NCI-H2081 (cell line): Measurements from ENCODE around the gene SLC39A1.
"Not testable (repeated sequence)": the region's sequence is repeated elsewhere in the genome, so short reads cannot be mapped to it uniquely, and the experiment has no call there.

ENCODE experiments used
- DNase-seq, 2 experiments: peaks; one replicate each; lab custom pipeline; 2025; lab: John Stamatoyannopoulos, UW

Gene SLC39A1

DNA sequence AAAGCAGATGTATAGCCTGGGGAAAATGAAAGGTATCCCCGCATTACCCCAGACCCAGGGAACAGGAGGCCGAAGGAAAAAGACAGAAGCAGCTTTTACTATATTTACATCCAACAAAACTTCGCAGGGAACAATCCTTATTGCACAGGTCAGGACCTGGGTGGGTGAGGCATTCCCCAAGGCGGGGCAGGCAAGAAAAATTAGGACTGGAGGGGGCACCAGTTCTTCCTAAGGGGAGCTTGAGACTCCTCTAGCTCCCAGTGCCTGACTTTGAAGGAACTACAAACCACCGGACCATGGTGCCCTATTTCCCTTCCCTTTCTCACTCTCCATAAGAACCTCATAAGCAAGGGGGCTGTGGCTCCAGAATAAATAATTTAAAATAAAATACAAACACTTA lies 33.9 kb downstream of the SLC39A1 start:
- no peak for DNase-seq

GRCh38 chr1:153928791-153929341 lies 34.5 kb downstream of the SLC39A1 start:
- DNase-seq: peak; percentile 72 to 83

GRCh38 chr1:153928245-153928644 lies 35.1 kb downstream of the SLC39A1 start:
- no peak for DNase-seq

DNA sequence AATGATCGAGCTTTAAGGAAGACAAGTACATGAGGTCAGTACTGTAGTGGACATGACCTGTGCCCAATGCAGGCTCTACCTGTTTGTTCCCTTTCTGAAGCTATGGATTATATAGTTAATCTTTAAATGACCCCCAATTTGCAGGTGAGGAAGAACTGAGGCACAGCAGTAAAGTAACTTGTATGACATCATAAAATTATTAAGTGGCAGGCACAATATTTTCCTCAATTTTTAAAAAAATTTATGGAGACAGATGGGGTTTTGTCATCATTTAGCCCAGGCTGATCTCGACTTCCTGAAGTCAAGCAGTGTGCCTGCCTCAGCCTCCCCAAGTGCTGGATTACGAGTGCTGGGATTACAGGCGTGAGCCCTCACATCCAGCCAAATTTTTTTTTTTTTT lies 36.9 kb downstream of the SLC39A1 start:
- no peak for DNase-seq

GRCh38 chr1:153922972-153923925 lies 40.1 kb downstream of the SLC39A1 start, which contains the start of gene GATAD2B:
Gene GATAD2B, minus strand, starts transcription at chr1:153922972. Its CDS starts 94,625 bp downstream, at chr1:153828347.
- DNase-seq: peak; percentile 100

DNA sequence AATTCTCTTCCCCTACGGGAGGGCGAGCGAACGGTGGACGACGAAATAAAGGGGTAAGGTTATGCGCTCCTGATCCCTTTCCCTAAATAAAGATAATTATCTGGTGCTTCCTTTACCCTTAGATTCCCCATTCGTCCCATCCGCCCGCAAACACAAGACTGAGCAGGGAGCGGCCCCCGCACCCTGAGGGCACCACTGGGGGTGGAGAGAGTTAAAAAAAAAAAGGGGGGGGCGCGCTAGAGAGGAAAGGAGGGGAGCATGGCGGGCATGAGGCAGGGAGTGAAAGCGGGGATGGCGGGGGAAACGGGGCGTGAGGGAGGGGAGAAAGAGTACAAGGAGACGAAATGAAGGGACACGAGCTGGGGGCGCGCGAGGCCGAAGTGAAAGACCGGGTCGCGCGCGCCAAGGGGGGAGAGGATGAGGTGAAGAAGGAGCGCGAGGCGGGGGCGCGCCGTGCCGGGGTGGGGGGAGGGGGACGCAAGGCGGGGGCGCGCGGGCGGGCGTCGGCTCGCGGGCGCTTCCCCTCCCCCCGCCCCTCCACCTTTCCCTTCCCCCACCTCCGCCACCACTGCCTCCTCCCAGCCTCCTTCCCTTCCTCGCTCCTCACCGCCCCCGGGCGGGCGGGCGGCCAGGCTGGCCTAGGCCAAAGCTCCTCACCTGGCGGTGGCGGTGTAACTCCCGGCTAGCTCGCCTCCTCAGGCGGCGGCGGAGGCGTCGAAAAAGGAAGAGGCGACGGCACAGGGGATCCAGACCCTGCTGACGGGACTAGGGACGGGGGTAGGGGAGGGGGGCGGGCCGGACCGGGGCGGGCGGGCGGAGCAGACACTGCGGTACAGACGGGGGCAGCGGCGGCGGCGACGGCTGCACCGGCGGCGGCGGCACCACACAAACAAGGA lies 41.0 kb downstream of the SLC39A1 start:
- peak; percentile 84 for DNase-seq

- peak in 1 of 2 experiments; percentile 62 for DNase-seq
Measured at GRCh38 chr1:153921803-153922075, 41.6 kb downstream of the SLC39A1 start.

DNA sequence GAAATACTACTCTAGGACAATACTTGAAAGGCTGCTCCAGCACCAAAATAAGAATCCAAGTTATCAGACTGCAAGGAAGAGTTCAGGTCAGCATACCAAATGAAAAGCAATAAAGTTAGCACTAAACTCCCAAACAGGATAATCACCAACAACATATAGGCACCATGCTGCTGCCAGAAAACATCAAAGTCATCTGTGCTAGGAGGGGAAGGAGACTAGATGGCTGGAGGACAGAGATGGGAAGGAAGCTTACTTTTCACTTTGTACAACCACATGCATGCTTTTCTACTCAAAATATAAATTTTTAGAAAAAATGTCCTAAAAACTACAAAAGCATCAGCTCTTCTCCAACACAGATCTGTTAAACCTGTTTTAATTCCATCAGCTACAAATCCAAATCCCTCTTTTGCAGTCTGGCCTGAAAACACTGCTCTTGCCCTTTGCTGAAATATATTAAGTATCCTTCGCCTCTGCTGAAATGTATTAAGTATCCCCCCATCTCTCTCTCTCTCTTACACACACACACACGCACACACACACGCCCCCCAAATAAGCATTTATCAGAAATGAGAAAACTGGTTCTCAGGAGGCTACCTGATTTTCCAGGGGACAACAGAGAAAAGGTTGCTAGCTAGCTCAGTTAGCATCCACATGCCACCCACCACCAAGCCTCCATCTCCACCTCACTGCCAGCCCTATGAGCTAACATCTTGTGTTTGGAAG lies 42.1 kb downstream of the SLC39A1 start:
- DNase-seq: no peak

GRCh38 chr1:153919876-153920852 lies 43.2 kb downstream of the SLC39A1 start:
- DNase-seq: peak in 1 of 2 experiments; percentile 17

GRCh38 chr1:153916297-153916696 lies 47.0 kb downstream of the SLC39A1 start:
- DNase-seq: no peak

DNA sequence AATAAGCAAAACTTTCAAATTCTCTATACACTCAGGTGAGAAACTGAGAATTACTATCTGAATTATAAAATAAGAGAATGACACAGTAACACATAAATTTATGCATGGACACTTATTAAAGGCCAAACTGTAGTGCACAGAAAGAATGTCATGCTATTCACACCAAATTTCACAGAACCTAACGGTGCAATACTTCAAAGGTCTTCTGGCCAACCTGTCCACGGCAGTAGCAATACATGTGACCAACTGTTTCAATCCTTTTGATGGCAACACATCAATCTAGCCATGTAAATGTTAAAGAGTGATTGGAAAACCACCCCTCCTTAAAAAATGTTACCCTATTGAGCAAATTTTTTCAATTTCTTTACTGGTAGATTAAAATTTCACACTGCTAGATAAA lies 51.0 kb downstream of the SLC39A1 start:
- DNase-seq: no peak

DNA sequence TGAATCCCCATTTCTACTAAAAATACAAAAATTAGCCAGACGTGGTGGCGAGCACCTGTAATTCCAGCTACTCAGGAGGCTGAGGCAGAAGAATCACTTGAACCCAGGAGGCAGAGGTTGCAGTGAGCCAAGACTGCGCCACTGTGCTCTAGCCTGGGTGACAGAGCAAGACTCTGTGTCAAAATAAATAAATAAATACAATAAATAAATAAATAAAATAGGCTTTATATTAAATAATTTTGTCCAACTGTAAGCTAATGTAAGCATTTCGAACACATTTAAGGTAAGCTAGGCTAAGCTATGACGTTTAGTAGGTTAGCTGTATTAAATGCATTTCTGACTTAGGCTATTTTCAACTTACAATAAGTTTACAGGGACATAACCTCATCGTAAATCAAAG lies 52.8 kb downstream of the SLC39A1 start:
- not testable (repeated sequence) for DNase-seq
